DMS 273 (cell line): ENCODE data around the gene TET1.
A peak's percentile ranks its signal among the peaks of the same experiment; 100 is the strongest.
"Not testable (repeated sequence)": the region's sequence is repeated elsewhere in the genome, so short reads cannot be mapped to it uniquely, and the experiment has no call there.

Experiments used
- DNase-seq: peaks from one replicate; lab custom pipeline; 2025; ENCODE audit not compliant: unreplicated experiment; lab: John Stamatoyannopoulos, UW

TET1 gene

GRCh38 chr10:68697106-68697505 is 137.0 kb downstream of the TET1 start:
- DNase-seq: no peak

- no peak for DNase-seq
These were observed 140.1 kb downstream of the TET1 start for GRCh38 chr10:68700197-68700596.

GRCh38 chr10:68705548-68705947 is 145.4 kb downstream of the TET1 start:
- no peak for DNase-seq

- not testable (repeated sequence) for DNase-seq
These were observed 148.8 kb downstream of the TET1 start for GRCh38 chr10:68708987-68709386.

- not testable (repeated sequence) for DNase-seq
These were observed 152.9 kb downstream of the TET1 start for GRCh38 chr10:68713065-68713464.

- DNase-seq: no peak
These were observed 157.3 kb downstream of the TET1 start for GRCh38 chr10:68717435-68717834.

GRCh38 chr10:68720793-68721672 is 160.9 kb downstream of the TET1 start, which contains the start of gene CCAR1:
CCAR1 (plus strand) TSS chr10:68721239; CDS start chr10:68722505, 1,266 bp downstream.
- DNase-seq: peak; percentile 99

- DNase-seq: peak; percentile 29
These were observed 161.7 kb downstream of the TET1 start for GRCh38 chr10:68721673-68722335.

GRCh38 chr10:68725016-68725415 is 164.9 kb downstream of the TET1 start:
- DNase-seq: no peak

GRCh38 chr10:68727146-68727545 is 167.0 kb downstream of the TET1 start:
- no peak for DNase-seq

GRCh38 chr10:68732651-68733050 is 172.5 kb downstream of the TET1 start:
- no peak for DNase-seq

- no peak for DNase-seq
These were observed 174.2 kb downstream of the TET1 start for GRCh38 chr10:68734349-68734748.

GRCh38 chr10:68735119-68735518 is 175.0 kb downstream of the TET1 start:
- DNase-seq: no peak

- not testable (repeated sequence) for DNase-seq
These were observed 175.6 kb downstream of the TET1 start for GRCh38 chr10:68735739-68736138.

- not testable (repeated sequence) for DNase-seq
These were observed 180.5 kb downstream of the TET1 start for GRCh38 chr10:68740676-68741075.

GRCh38 chr10:68742397-68742796 is 182.3 kb downstream of the TET1 start:
- DNase-seq: no peak
